ENCODE results near the gene PRUNE2. TPM values are rescaled to one million over a fixed set of nuclear protein-coding genes. Genes with fewer than 3 reads are reported as not detected.

Gene PRUNE2
- total and polyA plus RNA-seq, 2 of the 13 experiments (the other 11 are each of a cell fraction or from before 2014, with no cell fraction given) = 0.02 TPM; not detected in 1

DNA sequence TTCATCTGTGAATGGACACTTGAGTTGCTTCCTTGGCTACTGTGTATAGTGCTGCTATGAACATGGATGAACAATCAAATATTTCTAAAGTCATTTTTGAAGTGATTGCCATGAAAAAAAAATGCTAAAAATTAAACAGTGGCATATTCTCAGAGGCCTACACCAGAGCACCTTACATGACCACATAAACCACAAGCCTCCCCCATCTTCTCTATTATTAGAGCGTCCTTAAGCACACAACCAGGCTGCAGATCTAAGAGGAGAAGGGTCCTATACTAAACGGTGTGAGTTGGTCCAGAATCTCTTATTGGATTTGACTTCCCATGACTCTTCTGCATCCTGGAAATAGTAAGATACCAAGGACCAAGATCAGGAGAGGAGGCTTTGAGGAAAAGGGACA is 107.4 kb downstream of the PRUNE2 start (continued):
- TF ChIP-seq ZNF484 (CRISPR knock-in tag; IDR thresholded peaks at IDR 0.05; ENCODE audit: borderline replicate concordance, low read depth) (no peak), ZNF3 (CRISPR knock-in tag; IDR thresholded peaks at IDR 0.05) (no peak), ZBTB10 (CRISPR knock-in tag; IDR thresholded peaks at IDR 0.05; ENCODE audit: borderline replicate concordance) (no peak), U2AF1 (optimal IDR thresholded peaks at IDR 0.05; ENCODE audit: low read depth, low read length) (no peak), SNAPC2 (CRISPR knock-in tag; IDR thresholded peaks at IDR 0.05) (no peak), HNRNPH1 (optimal IDR thresholded peaks at IDR 0.05; ENCODE audit: low read depth, low read length) (no peak), TBP (CRISPR knock-in tag; IDR thresholded peaks at IDR 0.05) (no peak)

- in situ Hi-C loops (cut with HindIII; ENCODE audit: extremely low pct_ligation_motif_present, low pct_unique_long_range_greater_than_20kb) (no loop called here), intact Hi-C loops (cut with micrococcal nuclease; ENCODE audit: unreplicated experiment) (no loop called here)
- H3K27ac ChIP-seq (ENCODE audit: extremely low read length, insufficient read depth, low read length) = no peak overlapping the region
- no peaks in the 10 kb centered on the region for H3K9me3 ChIP-seq (ENCODE audit: low read length)
- FAIRE-seq = no peak
- no peaks in the 10 kb centered on the region for H3K4me1 ChIP-seq (ENCODE audit: insufficient read depth, low read length)
- H2AFZ ChIP-seq (ENCODE audit: low read length) = no peak overlapping the region
- ChIA-PET CTCF (ENCODE audit: low intra/inter-chr PET ratio, low total read pairs) (no interaction called here), POLR2A (no interaction called here)
- H3K4me3 ChIP-seq (replicated peaks in 1 of 3; ENCODE audit: insufficient read depth in 1 of 3, low read depth in 2 of 3, low read length in 3 of 3) = no peak overlapping the region
- BruUV-seq (replicated peaks) = no TSS peak
- H3K79me2 ChIP-seq (ENCODE audit: insufficient read depth, low read length) = no peaks in the 10 kb centered on the region
- peaks cover 0 to 16% of the 10 kb centered on the region in 2 experiments; a peak in 3 of 5 replicates for H3K27me3 ChIP-seq (ENCODE audit: control insufficient read depth in 1 of 2, insufficient read depth in 2 of 2, low read length in 2 of 2)
- H3K36me3 ChIP-seq (replicated peaks in 1 of 2; ENCODE audit: control insufficient read depth in 1 of 2, insufficient read depth in 2 of 2, low read length in 2 of 2) = no peaks in the 10 kb centered on the region
- no peak overlapping the region for H3K9ac ChIP-seq (ENCODE audit: insufficient read depth, low read depth, low read length)
- no peak for ATAC-seq
- no peak overlapping the region for H3K4me2 ChIP-seq (ENCODE audit: low read depth, low read length)
- H4K20me1 ChIP-seq (ENCODE audit: insufficient read depth, low read length) = no peaks in the 10 kb centered on the region
- WGBS (ENCODE audit: low lambda C conversion rate) = 4% methylated on average over 5 of the region's 5 CpGs
- no peak for DNase-seq (ENCODE audit: low spot score)
- no peak for TF ChIP-seq RBM22 (optimal IDR thresholded peaks at IDR 0.05; ENCODE audit: low read length)
- TF ChIP-seq PHF8 (CRISPR knock-in tag; IDR thresholded peaks at IDR 0.05) = no peak
- TF ChIP-seq, protein P1, sequence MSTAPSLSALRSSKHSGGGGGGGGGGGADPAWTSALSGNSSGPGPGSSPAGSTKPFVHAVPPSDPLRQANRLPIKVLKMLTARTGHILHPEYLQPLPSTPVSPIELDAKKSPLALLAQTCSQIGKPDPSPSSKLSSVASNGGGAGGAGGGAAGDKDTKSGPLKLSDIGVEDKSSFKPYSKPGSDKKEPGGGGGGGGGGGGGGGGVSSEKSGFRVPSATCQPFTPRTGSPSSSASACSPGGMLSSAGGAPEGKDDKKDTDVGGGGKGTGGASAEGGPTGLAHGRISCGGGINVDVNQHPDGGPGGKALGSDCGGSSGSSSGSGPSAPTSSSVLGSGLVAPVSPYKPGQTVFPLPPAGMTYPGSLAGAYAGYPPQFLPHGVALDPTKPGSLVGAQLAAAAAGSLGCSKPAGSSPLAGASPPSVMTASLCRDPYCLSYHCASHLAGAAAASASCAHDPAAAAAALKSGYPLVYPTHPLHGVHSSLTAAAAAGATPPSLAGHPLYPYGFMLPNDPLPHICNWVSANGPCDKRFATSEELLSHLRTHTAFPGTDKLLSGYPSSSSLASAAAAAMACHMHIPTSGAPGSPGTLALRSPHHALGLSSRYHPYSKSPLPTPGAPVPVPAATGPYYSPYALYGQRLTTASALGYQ (CRISPR knock-in tag; IDR thresholded peaks at IDR 0.05) = no peak
- TF ChIP-seq, protein P2, sequence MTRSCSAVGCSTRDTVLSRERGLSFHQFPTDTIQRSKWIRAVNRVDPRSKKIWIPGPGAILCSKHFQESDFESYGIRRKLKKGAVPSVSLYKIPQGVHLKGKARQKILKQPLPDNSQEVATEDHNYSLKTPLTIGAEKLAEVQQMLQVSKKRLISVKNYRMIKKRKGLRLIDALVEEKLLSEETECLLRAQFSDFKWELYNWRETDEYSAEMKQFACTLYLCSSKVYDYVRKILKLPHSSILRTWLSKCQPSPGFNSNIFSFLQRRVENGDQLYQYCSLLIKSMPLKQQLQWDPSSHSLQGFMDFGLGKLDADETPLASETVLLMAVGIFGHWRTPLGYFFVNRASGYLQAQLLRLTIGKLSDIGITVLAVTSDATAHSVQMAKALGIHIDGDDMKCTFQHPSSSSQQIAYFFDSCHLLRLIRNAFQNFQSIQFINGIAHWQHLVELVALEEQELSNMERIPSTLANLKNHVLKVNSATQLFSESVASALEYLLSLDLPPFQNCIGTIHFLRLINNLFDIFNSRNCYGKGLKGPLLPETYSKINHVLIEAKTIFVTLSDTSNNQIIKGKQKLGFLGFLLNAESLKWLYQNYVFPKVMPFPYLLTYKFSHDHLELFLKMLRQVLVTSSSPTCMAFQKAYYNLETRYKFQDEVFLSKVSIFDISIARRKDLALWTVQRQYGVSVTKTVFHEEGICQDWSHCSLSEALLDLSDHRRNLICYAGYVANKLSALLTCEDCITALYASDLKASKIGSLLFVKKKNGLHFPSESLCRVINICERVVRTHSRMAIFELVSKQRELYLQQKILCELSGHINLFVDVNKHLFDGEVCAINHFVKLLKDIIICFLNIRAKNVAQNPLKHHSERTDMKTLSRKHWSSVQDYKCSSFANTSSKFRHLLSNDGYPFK (CRISPR knock-in tag; IDR thresholded peaks at IDR 0.05; ENCODE audit: borderline replicate concordance) = no peak
- TF ChIP-seq, protein P3, sequence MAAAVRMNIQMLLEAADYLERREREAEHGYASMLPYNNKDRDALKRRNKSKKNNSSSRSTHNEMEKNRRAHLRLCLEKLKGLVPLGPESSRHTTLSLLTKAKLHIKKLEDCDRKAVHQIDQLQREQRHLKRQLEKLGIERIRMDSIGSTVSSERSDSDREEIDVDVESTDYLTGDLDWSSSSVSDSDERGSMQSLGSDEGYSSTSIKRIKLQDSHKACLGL (CRISPR knock-in tag; IDR thresholded peaks at IDR 0.05) = no peak
- TF ChIP-seq ZNF674 (CRISPR knock-in tag; IDR thresholded peaks at IDR 0.05; ENCODE audit: low read depth) = no peak
- no peak for TF ChIP-seq ZNF792 (CRISPR knock-in tag; IDR thresholded peaks at IDR 0.05)
- no peak for TF ChIP-seq ASH2L (IDR thresholded peaks at IDR 0.05; ENCODE audit: insufficient read length, low read depth, low read length)
- TF ChIP-seq ZNF33A (CRISPR knock-in tag; IDR thresholded peaks at IDR 0.05; ENCODE audit: borderline replicate concordance) = no peak
- TF ChIP-seq ZNF24 (IDR thresholded peaks at IDR 0.05) = no peak
Observed at GRCh38 chr9:76796296-76796695, 109.6 kb downstream of the PRUNE2 start.

All from HepG2 (cell line).